ENCODE data around the gene SYT1.

- TF ChIP-seq ZNF292 (tag by site-specific recombination; IDR thresholded peaks at IDR 0.05; ENCODE audit: borderline replicate concordance, low read depth) (no peak), CTCF (tag by site-specific recombination; IDR thresholded peaks at IDR 0.05) (no peak), ZNF558 (tag by site-specific recombination; IDR thresholded peaks at IDR 0.05) (no peak)
Measured at GRCh38 chr12:79482323-79482722, 617.7 kb downstream of the SYT1 start.

Measured in HEK293 (cell line).